ENCODE results near the gene MINDY1. TPM values are rescaled to one million over a fixed set of nuclear protein-coding genes. Genes with fewer than 3 reads are reported as not detected.

The MINDY1 gene
- total RNA-seq, 1 donor from 2014 or later = 16.2 TPM

- Histone ChIP-seq H3K9ac (ENCODE audit: low read depth in 1 of 3, low read length in 3 of 3) (peak overlapping the region; percentile 82 to 91 (median 90)), H3K4me3 (ENCODE audit: low read length in 3 of 3) (peak overlapping the region; percentile 92 to 94 (median 92)), H3K27me3 (ENCODE audit: control insufficient read depth in 3 of 3, insufficient read depth in 3 of 3, low read length in 3 of 3) (no peaks in the 10 kb centered on the region), H3K27ac (ENCODE audit: low read depth, low read length) (peak overlapping the region; percentile 81), H3K4me1 (ENCODE audit: control insufficient read depth in 3 of 3, insufficient read depth in 3 of 3, low read length in 3 of 3) (peaks cover 14 to 27% (median 14%) of the 10 kb centered on the region in 3 donors), H3K36me3 (ENCODE audit: control insufficient read depth in 3 of 3, insufficient read depth in 3 of 3, low read length in 3 of 3) (peaks cover 7 to 26% (median 17%) of the 10 kb centered on the region in 3 donors), H3K9me3 (ENCODE audit: control insufficient read depth in 3 of 3, low read length in 3 of 3) (no peaks in the 10 kb centered on the region)
Measured at GRCh38 chr1:151047925-151048644, 41.4 kb upstream of the MINDY1 start.

DNA sequence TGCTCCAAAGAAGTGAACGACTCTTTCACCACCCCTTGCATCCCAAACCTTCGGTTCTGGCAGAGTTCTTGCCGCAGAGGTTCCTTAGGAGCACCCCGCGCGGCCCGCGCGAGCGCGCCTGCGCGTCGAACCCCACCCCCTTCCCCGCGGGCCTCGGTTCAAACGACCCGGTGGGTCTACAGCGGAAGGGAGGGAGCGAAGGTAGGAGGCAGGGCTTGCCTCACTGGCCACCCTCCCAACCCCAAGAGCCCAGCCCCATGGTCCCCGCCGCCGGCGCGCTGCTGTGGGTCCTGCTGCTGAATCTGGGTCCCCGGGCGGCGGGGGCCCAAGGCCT lies 40.9 kb upstream of the MINDY1 start, which contains the start of gene C1orf56:
Gene C1orf56, plus strand, starts transcription at position 161 of the 334 bp plus-strand sequence. Its CDS starts 97 bp downstream, at position 258.
- Histone ChIP-seq H3K4me1 (ENCODE audit: control insufficient read depth in 3 of 3, insufficient read depth in 3 of 3, low read length in 3 of 3) (peaks cover 14 to 27% (median 14%) of the 10 kb centered on the region in 3 donors), H3K36me3 (ENCODE audit: control insufficient read depth in 3 of 3, insufficient read depth in 3 of 3, low read length in 3 of 3) (peaks cover 2 to 21% (median 12%) of the 10 kb centered on the region in 3 donors), H3K4me3 (ENCODE audit: low read length in 3 of 3) (peak within 1 kb of the TSS; percentile 92 to 94 (median 92)), H3K27ac (ENCODE audit: low read depth, low read length) (peak within 1 kb of the TSS; percentile 81), H3K9me3 (ENCODE audit: control insufficient read depth in 3 of 3, low read length in 3 of 3) (no peaks in the 10 kb centered on the region), H3K9ac (ENCODE audit: low read depth in 1 of 3, low read length in 3 of 3) (peak within 1 kb of the TSS; percentile 82 to 91 (median 90)), H3K27me3 (ENCODE audit: control insufficient read depth in 3 of 3, insufficient read depth in 3 of 3, low read length in 3 of 3) (no peaks in the 10 kb centered on the region)

DNA sequence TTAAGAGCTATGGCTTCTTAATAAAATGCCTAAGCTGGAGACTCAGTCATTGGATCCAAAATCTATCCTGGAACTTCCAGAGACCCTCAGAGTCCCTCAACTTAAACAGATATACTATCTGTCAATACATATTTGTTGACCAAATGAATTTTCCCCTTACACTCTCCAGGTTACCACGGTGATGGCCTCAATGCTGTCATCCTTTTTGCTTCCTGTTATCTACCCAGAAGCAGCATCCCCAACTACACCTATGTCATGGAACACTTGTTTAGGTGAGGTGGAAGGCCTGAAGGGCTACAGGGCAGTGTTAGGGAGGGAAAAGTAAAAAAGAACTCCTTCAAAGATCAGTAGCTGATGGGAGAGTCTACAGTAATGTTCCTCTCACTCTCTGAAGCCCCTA lies 36.5 kb upstream of the MINDY1 start:
- Histone ChIP-seq H3K9ac (ENCODE audit: low read depth in 1 of 3, low read length in 3 of 3) (no peak overlapping the region), H3K4me3 (ENCODE audit: low read length in 3 of 3) (no peak overlapping the region)

DNA sequence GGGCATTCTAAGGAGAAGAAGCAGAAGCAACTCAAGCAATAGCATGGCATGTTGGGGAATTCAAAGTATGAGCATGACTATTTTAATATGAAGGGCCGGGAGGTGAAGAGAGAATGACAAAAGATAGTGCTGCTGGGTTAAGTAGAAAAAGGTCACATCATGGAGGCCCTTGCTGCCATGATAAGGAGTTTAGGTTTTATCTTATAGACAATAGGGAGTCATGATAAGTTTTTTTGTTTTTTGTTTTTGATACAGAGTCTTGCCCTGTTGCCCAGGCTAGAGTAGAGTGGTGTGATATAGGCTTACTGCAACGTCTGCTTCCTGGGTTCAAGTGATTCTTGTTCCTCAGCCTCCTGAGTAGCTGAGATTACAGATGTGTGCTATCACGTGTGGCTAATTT lies 32.8 kb upstream of the MINDY1 start:
- no peak overlapping the region for H3K27ac ChIP-seq (ENCODE audit: low read depth, low read length)
- no peaks in the 10 kb centered on the region for H3K4me1 ChIP-seq (ENCODE audit: control insufficient read depth in 3 of 3, insufficient read depth in 3 of 3, low read length in 3 of 3)
- H3K27me3 ChIP-seq (ENCODE audit: control insufficient read depth in 3 of 3, insufficient read depth in 3 of 3, low read length in 3 of 3) = no peaks in the 10 kb centered on the region
- no peak overlapping the region for H3K4me3 ChIP-seq (ENCODE audit: low read length in 3 of 3)
- H3K36me3 ChIP-seq (ENCODE audit: control insufficient read depth in 3 of 3, insufficient read depth in 3 of 3, low read length in 3 of 3) = peaks cover 2 to 11% (median 9%) of the 10 kb centered on the region in 3 donors
- H3K9me3 ChIP-seq (ENCODE audit: control insufficient read depth in 3 of 3, low read length in 3 of 3) = no peaks in the 10 kb centered on the region
- H3K9ac ChIP-seq (ENCODE audit: low read depth in 1 of 3, low read length in 3 of 3) = no peak overlapping the region

More for the DNA sequence above, 36.5 kb upstream of the MINDY1 start:
- H3K4me1 ChIP-seq (ENCODE audit: control insufficient read depth in 3 of 3, insufficient read depth in 3 of 3, low read length in 3 of 3) = peaks cover 4 to 10% (median 7%) of the 10 kb centered on the region in 3 donors
- no peak overlapping the region for H3K27ac ChIP-seq (ENCODE audit: low read depth, low read length)
- no peaks in the 10 kb centered on the region for H3K9me3 ChIP-seq (ENCODE audit: control insufficient read depth in 3 of 3, low read length in 3 of 3)
- peaks cover 0 to 3% (median 0%) of the 10 kb centered on the region in 3 donors for H3K36me3 ChIP-seq (ENCODE audit: control insufficient read depth in 3 of 3, insufficient read depth in 3 of 3, low read length in 3 of 3)
- no peaks in the 10 kb centered on the region for H3K27me3 ChIP-seq (ENCODE audit: control insufficient read depth in 3 of 3, insufficient read depth in 3 of 3, low read length in 3 of 3)

GRCh38 chr1:151037032-151037431 lies 30.3 kb upstream of the MINDY1 start:
- Histone ChIP-seq H3K4me3 (ENCODE audit: low read length in 3 of 3) (no peak overlapping the region), H3K9ac (ENCODE audit: low read depth in 1 of 3, low read length in 3 of 3) (no peak overlapping the region), H3K9me3 (ENCODE audit: control insufficient read depth in 3 of 3, low read length in 3 of 3) (no peaks in the 10 kb centered on the region), H3K27ac (ENCODE audit: low read depth, low read length) (no peak overlapping the region), H3K36me3 (ENCODE audit: control insufficient read depth in 3 of 3, insufficient read depth in 3 of 3, low read length in 3 of 3) (peaks cover 10 to 20% (median 19%) of the 10 kb centered on the region in 3 donors), H3K4me1 (ENCODE audit: control insufficient read depth in 3 of 3, insufficient read depth in 3 of 3, low read length in 3 of 3) (no peaks in the 10 kb centered on the region), H3K27me3 (ENCODE audit: control insufficient read depth in 3 of 3, insufficient read depth in 3 of 3, low read length in 3 of 3) (no peaks in the 10 kb centered on the region)

GRCh38 chr1:151036356-151036755 lies 29.7 kb upstream of the MINDY1 start, which contains the start of gene BNIPL:
BNIPL (plus strand) TSS chr1:151036586; CDS start chr1:151036726, 140 bp downstream.
- Histone ChIP-seq H3K4me3 (ENCODE audit: low read length in 3 of 3) (no peak within 1 kb of the TSS), H3K27me3 (ENCODE audit: control insufficient read depth in 3 of 3, insufficient read depth in 3 of 3, low read length in 3 of 3) (no peaks in the 10 kb centered on the region), H3K4me1 (ENCODE audit: control insufficient read depth in 3 of 3, insufficient read depth in 3 of 3, low read length in 3 of 3) (no peaks in the 10 kb centered on the region), H3K9me3 (ENCODE audit: control insufficient read depth in 3 of 3, low read length in 3 of 3) (no peaks in the 10 kb centered on the region), H3K27ac (ENCODE audit: low read depth, low read length) (no peak within 1 kb of the TSS), H3K9ac (ENCODE audit: low read depth in 1 of 3, low read length in 3 of 3) (no peak within 1 kb of the TSS), H3K36me3 (ENCODE audit: control insufficient read depth in 3 of 3, insufficient read depth in 3 of 3, low read length in 3 of 3) (peaks cover 14 to 24% (median 23%) of the 10 kb centered on the region in 3 donors)

- peaks cover 18 to 32% (median 25%) of the 10 kb centered on the region in 3 donors for H3K36me3 ChIP-seq (ENCODE audit: control insufficient read depth in 3 of 3, insufficient read depth in 3 of 3, low read length in 3 of 3)
- no peaks in the 10 kb centered on the region for H3K4me1 ChIP-seq (ENCODE audit: control insufficient read depth in 3 of 3, insufficient read depth in 3 of 3, low read length in 3 of 3)
- no peak overlapping the region for H3K27ac ChIP-seq (ENCODE audit: low read depth, low read length)
Measured at GRCh38 chr1:151035167-151035566, 28.5 kb upstream of the MINDY1 start.

GRCh38 chr1:151032164-151032563 lies 25.5 kb upstream of the MINDY1 start:
- Histone ChIP-seq H3K27me3 (ENCODE audit: control insufficient read depth in 3 of 3, insufficient read depth in 3 of 3, low read length in 3 of 3) (no peaks in the 10 kb centered on the region), H3K27ac (ENCODE audit: low read depth, low read length) (no peak overlapping the region), H3K4me1 (ENCODE audit: control insufficient read depth in 3 of 3, insufficient read depth in 3 of 3, low read length in 3 of 3) (peaks cover 0 to under 1% (median 0%) of the 10 kb centered on the region in 3 donors), H3K36me3 (ENCODE audit: control insufficient read depth in 3 of 3, insufficient read depth in 3 of 3, low read length in 3 of 3) (peaks cover 33 to 46% (median 34%) of the 10 kb centered on the region in 3 donors), H3K9me3 (ENCODE audit: control insufficient read depth in 3 of 3, low read length in 3 of 3) (no peaks in the 10 kb centered on the region), H3K4me3 (ENCODE audit: low read length in 3 of 3) (no peak overlapping the region), H3K9ac (ENCODE audit: low read depth in 1 of 3, low read length in 3 of 3) (no peak overlapping the region)

More at GRCh38 chr1:151035167-151035566, 28.5 kb upstream of the MINDY1 start:
- Histone ChIP-seq H3K27me3 (ENCODE audit: control insufficient read depth in 3 of 3, insufficient read depth in 3 of 3, low read length in 3 of 3) (no peaks in the 10 kb centered on the region), H3K9ac (ENCODE audit: low read depth in 1 of 3, low read length in 3 of 3) (no peak overlapping the region), H3K9me3 (ENCODE audit: control insufficient read depth in 3 of 3, low read length in 3 of 3) (no peaks in the 10 kb centered on the region), H3K4me3 (ENCODE audit: low read length in 3 of 3) (no peak overlapping the region)

GRCh38 chr1:151026460-151026859 lies 19.8 kb upstream of the MINDY1 start:
- H3K36me3 ChIP-seq (ENCODE audit: control insufficient read depth in 3 of 3, insufficient read depth in 3 of 3, low read length in 3 of 3) = peaks cover 25 to 33% (median 25%) of the 10 kb centered on the region in 3 donors
- no peaks in the 10 kb centered on the region for H3K27me3 ChIP-seq (ENCODE audit: control insufficient read depth in 3 of 3, insufficient read depth in 3 of 3, low read length in 3 of 3)
- no peak overlapping the region for H3K9ac ChIP-seq (ENCODE audit: low read depth in 1 of 3, low read length in 3 of 3)
- no peak overlapping the region for H3K27ac ChIP-seq (ENCODE audit: low read depth, low read length)
- no peak overlapping the region for H3K4me3 ChIP-seq (ENCODE audit: low read length in 3 of 3)
- no peaks in the 10 kb centered on the region for H3K9me3 ChIP-seq (ENCODE audit: control insufficient read depth in 3 of 3, low read length in 3 of 3)
- peaks cover 10 to 24% (median 10%) of the 10 kb centered on the region in 3 donors for H3K4me1 ChIP-seq (ENCODE audit: control insufficient read depth in 3 of 3, insufficient read depth in 3 of 3, low read length in 3 of 3)

DNA sequence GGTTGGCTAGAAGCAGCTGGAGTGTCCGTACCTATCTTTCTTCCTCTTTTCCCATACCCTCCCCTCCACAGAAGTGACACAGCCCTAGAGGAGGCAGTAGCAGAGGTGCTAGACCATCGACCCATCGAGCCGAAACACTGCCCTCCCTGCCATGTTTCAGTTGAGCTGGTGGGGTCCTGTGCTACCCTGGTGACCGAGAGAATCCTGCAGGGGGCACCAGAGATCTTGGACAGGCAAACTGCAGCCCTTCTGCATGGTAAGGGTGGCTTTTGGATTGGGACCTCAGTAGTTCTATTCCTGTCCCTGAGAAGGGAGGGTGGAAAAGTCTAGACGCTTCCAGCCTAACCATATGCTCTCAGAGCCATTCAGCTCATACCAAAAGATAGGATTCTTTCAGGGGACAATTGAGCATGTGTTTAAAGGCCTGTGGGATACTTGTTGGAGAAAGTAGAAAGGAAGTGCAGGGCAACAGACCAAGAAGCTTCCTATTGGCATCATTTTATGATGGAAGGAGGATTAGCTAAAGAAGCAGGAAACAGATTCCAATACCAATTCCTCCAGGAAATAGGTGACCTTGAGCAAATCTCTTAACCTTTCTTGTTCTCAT lies 17.9 kb upstream of the MINDY1 start:
- H3K4me1 ChIP-seq (ENCODE audit: control insufficient read depth in 3 of 3, insufficient read depth in 3 of 3, low read length in 3 of 3) = peaks cover 10 to 24% (median 10%) of the 10 kb centered on the region in 3 donors

More for the DNA sequence above, 17.9 kb upstream of the MINDY1 start:
- no peak overlapping the region for H3K9ac ChIP-seq (ENCODE audit: low read depth in 1 of 3, low read length in 3 of 3)
- peaks cover 18 to 27% (median 26%) of the 10 kb centered on the region in 3 donors for H3K36me3 ChIP-seq (ENCODE audit: control insufficient read depth in 3 of 3, insufficient read depth in 3 of 3, low read length in 3 of 3)
- H3K9me3 ChIP-seq (ENCODE audit: control insufficient read depth in 3 of 3, low read length in 3 of 3) = no peaks in the 10 kb centered on the region
- no peaks in the 10 kb centered on the region for H3K27me3 ChIP-seq (ENCODE audit: control insufficient read depth in 3 of 3, insufficient read depth in 3 of 3, low read length in 3 of 3)
- H3K4me3 ChIP-seq (ENCODE audit: low read length in 3 of 3) = no peak overlapping the region
- peak overlapping the region; percentile 44 for H3K27ac ChIP-seq (ENCODE audit: low read depth, low read length)

Measured in skeletal muscle tissue (tissue), 4 donors.